ENCODE results near the gene CER1. TPM values are rescaled to one million over a fixed set of nuclear protein-coding genes. Genes with fewer than 3 reads are reported as not detected.

The CER1 gene
- total and polyA plus RNA-seq, 9 of the 15 experiments (the other 6 are each of a cell fraction or from before 2014, with no cell fraction given): not detected

- peak; percentile 75 for TF ChIP-seq ZBTB40 (IDR thresholded peaks at IDR 0.05)
- TF ChIP-seq ZBTB40 (CRISPR knock-in tag; IDR thresholded peaks at IDR 0.05): no peak
- no peak for TF ChIP-seq ZEB2 (IDR thresholded peaks at IDR 0.05)
- TF ChIP-seq SMAD4 (CRISPR knock-in tag; conservative IDR thresholded peaks at IDR 0.05): peak; percentile 36; the same call in 1 of the 2 replicates
- peak; percentile 27 for TF ChIP-seq RBBP5 (IDR thresholded peaks at IDR 0.05; ENCODE audit: borderline replicate concordance, insufficient read depth, low read length, poor library complexity, severe bottlenecking)
- peak; percentile 60 for TF ChIP-seq PHF20 (IDR thresholded peaks at IDR 0.05; ENCODE audit: partially characterized antibody)
These were observed 29.2 kb downstream of the CER1 start, which contains the start of gene ZDHHC21 (continued) for GRCh38 chr9:14693251-14693861.

Measured in K562 (cell line).